OCI-LY3 (cell line): ENCODE results near the gene AGAP2.

Experiments
- H2AFZ ChIP-seq: fragments of 200-600, 300-600 bp; shearing (Covaris generic); 2 replicates; pipeline ENCODE4 v1.6.0; 2014; ENCODE audit warnings: antibody characterized with exemption, low read depth, low read length
- H3K27ac ChIP-seq: fragments of 200-600, 300-600 bp; sonication (generic); 2 replicates; pipeline ENCODE4 v1.5.1; 2014; ENCODE audit warnings: mild to moderate bottlenecking, low read length, moderate library complexity, mixed read lengths
- H3K27me3 ChIP-seq: fragments of 200-600, 300-600 bp; sonication (generic); 2 replicates; pipeline ENCODE4 v1.6.1; 2014; ENCODE audit warnings: low read depth, low read length, mixed read lengths
- H3K36me3 ChIP-seq: fragments of 200-600, 300-600 bp; sonication (generic); replicated peaks from 2 replicates; pipeline ENCODE3; 2014; ENCODE audit warnings: low read depth, low read length, mixed read lengths
- H3K4me1 ChIP-seq: fragments of 300-600, 200-600 bp; sonication (generic); 2 replicates; pipeline ENCODE4 v1.6.1; 2014; ENCODE audit warnings: low read length, mixed read lengths
- H3K4me2 ChIP-seq: fragments of 200-600, 300-600 bp; sonication (generic); 2 replicates; pipeline ENCODE4 v1.6.1; 2014; ENCODE audit warnings: low read length, mixed read lengths
- H3K4me3 ChIP-seq: fragments of 300-600, 200-600 bp; sonication (generic); 2 replicates; pipeline ENCODE4 v1.5.1; 2014; ENCODE audit warnings: antibody characterized with exemption, mild to moderate bottlenecking, low read length, moderate library complexity
- H3K79me2 ChIP-seq: fragments of 300-600, 200-600 bp; shearing (Covaris generic); 2 replicates; pipeline ENCODE4 v1.6.1; 2014; ENCODE audit warnings: mild to moderate bottlenecking, low read length, mixed read lengths
- H3K9ac ChIP-seq: fragments of 300-600, 200-600 bp; shearing (Covaris generic); 2 replicates; pipeline ENCODE4 v1.6.0; 2014; ENCODE audit warnings: mild to moderate bottlenecking, low read length, moderate library complexity
- H3K9me3 ChIP-seq: fragments of 200-600, 300-600 bp; shearing (Covaris generic); 2 replicates; pipeline ENCODE4 v1.6.1; 2014; ENCODE audit warnings: low read length, mixed read lengths; ENCODE audit not compliant: insufficient read depth
- H4K20me1 ChIP-seq: fragments of 200-600, 300-600 bp; sonication (generic); 2 replicates; pipeline ENCODE4 v1.6.1; 2016; ENCODE audit warnings: low read length, mixed read lengths; ENCODE audit not compliant: insufficient read depth
- EZH2phosphoT487 ChIP-seq: fragments of 200-600 bp; shearing (Covaris generic); IDR thresholded peaks from 2 replicates; pipeline ENCODE4 v1.6.1; 2018; ENCODE audit warnings: antibody characterized with exemption, mixed run types, low read depth
- TF ChIP-seq, protein P1 (sequence below): fragments of 200-600, 300-600 bp; sonication (generic); IDR thresholded peaks from 2 replicates; pipeline ENCODE4 v1.5.1; 2014; ENCODE audit warnings: antibody characterized with exemption, low read length, low read depth

Gene AGAP2

DNA sequence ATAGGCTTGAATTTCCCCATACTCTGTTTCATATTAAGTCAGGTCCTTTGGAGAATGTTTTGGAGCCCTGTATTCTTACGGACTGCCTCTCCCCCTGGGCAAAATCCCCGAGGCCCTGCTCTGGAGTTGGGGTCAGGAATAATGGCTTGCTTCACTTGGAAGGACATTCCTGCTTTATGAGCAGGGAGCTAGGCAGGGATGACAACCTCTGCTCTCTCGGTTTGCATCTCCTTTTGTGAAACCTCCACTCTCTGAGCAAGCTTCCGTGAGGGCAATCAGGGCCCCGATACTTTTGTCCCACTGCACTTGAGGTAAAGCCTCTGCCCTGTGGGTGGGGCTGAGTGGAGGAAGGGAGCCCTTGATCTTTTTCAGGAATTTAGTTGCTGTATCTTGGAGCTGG is 25.3 kb downstream of the AGAP2 start:
- TF ChIP-seq, protein P1, sequence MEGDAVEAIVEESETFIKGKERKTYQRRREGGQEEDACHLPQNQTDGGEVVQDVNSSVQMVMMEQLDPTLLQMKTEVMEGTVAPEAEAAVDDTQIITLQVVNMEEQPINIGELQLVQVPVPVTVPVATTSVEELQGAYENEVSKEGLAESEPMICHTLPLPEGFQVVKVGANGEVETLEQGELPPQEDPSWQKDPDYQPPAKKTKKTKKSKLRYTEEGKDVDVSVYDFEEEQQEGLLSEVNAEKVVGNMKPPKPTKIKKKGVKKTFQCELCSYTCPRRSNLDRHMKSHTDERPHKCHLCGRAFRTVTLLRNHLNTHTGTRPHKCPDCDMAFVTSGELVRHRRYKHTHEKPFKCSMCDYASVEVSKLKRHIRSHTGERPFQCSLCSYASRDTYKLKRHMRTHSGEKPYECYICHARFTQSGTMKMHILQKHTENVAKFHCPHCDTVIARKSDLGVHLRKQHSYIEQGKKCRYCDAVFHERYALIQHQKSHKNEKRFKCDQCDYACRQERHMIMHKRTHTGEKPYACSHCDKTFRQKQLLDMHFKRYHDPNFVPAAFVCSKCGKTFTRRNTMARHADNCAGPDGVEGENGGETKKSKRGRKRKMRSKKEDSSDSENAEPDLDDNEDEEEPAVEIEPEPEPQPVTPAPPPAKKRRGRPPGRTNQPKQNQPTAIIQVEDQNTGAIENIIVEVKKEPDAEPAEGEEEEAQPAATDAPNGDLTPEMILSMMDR = no peak
- TF ChIP-seq EZH2phosphoT487 = no peak
- Histone ChIP-seq H3K36me3 (peaks cover 12% of the 10 kb centered on the region), H3K4me3 (no peak overlapping the region), H3K9me3 (no peaks in the 10 kb centered on the region), H3K27ac (no peak overlapping the region), H3K4me1 (peaks cover 5% of the 10 kb centered on the region), H3K79me2 (no peaks in the 10 kb centered on the region), H3K4me2 (no peak overlapping the region), H3K9ac (no peak overlapping the region), H3K27me3 (no peaks in the 10 kb centered on the region), H2AFZ (no peak overlapping the region), H4K20me1 (no peaks in the 10 kb centered on the region)

DNA sequence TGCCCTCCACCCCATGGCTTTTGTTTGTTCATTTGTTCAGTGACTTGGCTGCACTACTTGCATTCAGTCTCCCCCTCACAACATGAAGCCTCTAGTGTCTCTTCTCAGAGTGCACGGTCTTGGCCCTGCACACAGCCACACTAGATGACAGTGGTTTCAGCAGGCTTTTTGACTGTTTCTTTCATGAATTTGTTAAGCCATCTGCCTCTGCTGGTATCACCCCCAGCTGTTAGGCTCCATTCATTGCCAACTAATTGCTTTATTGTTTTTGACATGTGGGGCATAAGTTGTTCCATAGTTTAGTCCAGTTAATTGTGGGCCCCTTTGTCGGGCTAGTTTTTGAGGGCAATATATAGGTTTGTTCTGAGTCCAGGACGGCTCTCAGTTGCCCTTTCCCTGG is 25.8 kb downstream of the AGAP2 start:
- peaks cover 9% of the 10 kb centered on the region for H3K36me3 ChIP-seq
- TF ChIP-seq, protein P1 = no peak
- no peak for TF ChIP-seq EZH2phosphoT487
- peaks cover 5% of the 10 kb centered on the region for H3K4me1 ChIP-seq
- H2AFZ ChIP-seq = no peak overlapping the region
- no peak overlapping the region for H3K4me2 ChIP-seq
- H3K4me3 ChIP-seq = no peak overlapping the region
- no peaks in the 10 kb centered on the region for H3K79me2 ChIP-seq
- no peaks in the 10 kb centered on the region for H3K9me3 ChIP-seq
- no peaks in the 10 kb centered on the region for H4K20me1 ChIP-seq
- no peak overlapping the region for H3K27ac ChIP-seq
- no peak overlapping the region for H3K9ac ChIP-seq
- H3K27me3 ChIP-seq = no peaks in the 10 kb centered on the region

DNA sequence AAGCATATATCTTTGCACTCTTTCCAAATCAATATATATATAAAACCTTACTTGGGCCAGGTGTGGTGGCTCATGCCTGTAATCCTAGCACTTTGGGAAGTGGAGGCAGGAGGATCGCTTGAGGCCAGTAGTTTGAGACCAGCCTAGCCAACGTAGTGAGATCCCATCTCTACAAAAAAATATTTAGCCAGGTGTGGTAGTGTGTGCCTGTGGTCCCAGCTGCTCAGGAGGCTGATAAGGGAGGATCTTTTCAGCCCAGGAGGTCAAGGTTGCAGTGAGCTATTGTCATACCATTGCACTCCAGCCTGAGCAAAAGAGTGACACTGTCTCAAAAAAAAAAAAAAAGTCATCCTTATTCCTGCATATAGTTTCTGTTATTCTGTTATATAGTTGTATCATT is 30.2 kb downstream of the AGAP2 start:
- Histone ChIP-seq H3K9me3 (peaks cover 5% of the 10 kb centered on the region; the same call in 1 of the 2 replicates), H3K4me3 (no peak overlapping the region), H4K20me1 (no peaks in the 10 kb centered on the region), H2AFZ (no peak overlapping the region), H3K36me3 (peaks cover 18% of the 10 kb centered on the region), H3K27ac (no peak overlapping the region), H3K4me2 (no peak overlapping the region), H3K79me2 (no peaks in the 10 kb centered on the region), H3K27me3 (no peaks in the 10 kb centered on the region), H3K9ac (no peak overlapping the region), H3K4me1 (peaks cover 5% of the 10 kb centered on the region)
- no peak for TF ChIP-seq EZH2phosphoT487
- TF ChIP-seq, protein P1 = no peak

DNA sequence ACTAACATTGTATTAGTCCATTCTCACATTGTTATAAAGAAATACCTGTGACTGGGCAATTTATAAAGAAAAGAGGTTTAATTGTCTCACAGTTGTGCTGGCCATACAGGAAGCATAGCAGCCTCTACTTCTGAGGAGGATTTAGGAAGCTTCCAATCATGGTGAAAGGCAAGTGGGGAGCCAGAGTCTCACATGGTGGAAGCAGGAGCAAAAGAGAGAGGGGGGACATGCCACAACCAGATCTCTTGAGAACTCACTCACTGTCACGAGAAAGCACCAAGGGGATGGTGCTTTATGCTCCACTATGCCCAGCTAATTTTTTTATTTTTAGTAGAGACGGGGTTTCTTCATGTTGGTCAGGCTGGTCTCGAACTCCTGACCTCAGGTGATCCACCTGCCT is 31.3 kb downstream of the AGAP2 start:
- peaks cover 5% of the 10 kb centered on the region for H3K4me1 ChIP-seq
- no peaks in the 10 kb centered on the region for H3K27me3 ChIP-seq
- H3K4me3 ChIP-seq = no peak overlapping the region
- no peak overlapping the region for H3K9ac ChIP-seq
- peaks cover 5% of the 10 kb centered on the region; the same call in 1 of the 2 replicates for H3K9me3 ChIP-seq
- peaks cover 27% of the 10 kb centered on the region for H3K36me3 ChIP-seq
- H4K20me1 ChIP-seq = no peaks in the 10 kb centered on the region
- H3K79me2 ChIP-seq = no peaks in the 10 kb centered on the region
- no peak overlapping the region for H2AFZ ChIP-seq
- H3K27ac ChIP-seq = no peak overlapping the region
- no peak overlapping the region for H3K4me2 ChIP-seq
- TF ChIP-seq, protein P1 = no peak
- TF ChIP-seq EZH2phosphoT487 = no peak
